Liver (tissue), 9 donors: Measurements from ENCODE around the gene CACNA1F. TPM values are rescaled to one million over a fixed set of nuclear protein-coding genes. Genes with fewer than 3 reads are reported as not detected.

Experiments
- DNase-seq: peaks from one replicate; pipeline ENCODE4 v3.0.0-alpha.2; 2017; ENCODE audit warnings: low spot score
- H3K27ac ChIP-seq, 2 donors: one replicate each; pipeline ENCODE4 v1.7.0; 2013; ENCODE audit warnings: inconsistent platforms in 2 of 2, low read length in 2 of 2, control low read depth in 1 of 2, low read depth in 1 of 2, mild to moderate bottlenecking in 1 of 2
- H3K27me3 ChIP-seq, 4 donors: one replicate each; pipeline versions ENCODE4 v1.6.1 to v1.7.0; 2013; ENCODE audit warnings: low read length in 3 of 4, inconsistent platforms in 1 of 4, mild to moderate bottlenecking in 1 of 4, moderate library complexity in 1 of 4; ENCODE audit not compliant: control insufficient read depth in 4 of 4, insufficient read depth in 4 of 4
- H3K36me3 ChIP-seq, 4 donors: one replicate each; pipeline versions ENCODE4 v1.6.1 to v1.7.0; 2013; ENCODE audit warnings: low read length in 3 of 4, mild to moderate bottlenecking in 3 of 4, low read depth in 1 of 4, moderate library complexity in 1 of 4; ENCODE audit not compliant: control insufficient read depth in 4 of 4, insufficient read depth in 3 of 4
- H3K4me1 ChIP-seq, 4 donors: one replicate each; pipeline versions ENCODE4 v1.6.1 to v1.7.0; 2013; ENCODE audit warnings: low read length in 3 of 4, mild to moderate bottlenecking in 3 of 4, moderate library complexity in 1 of 4; ENCODE audit not compliant: control insufficient read depth in 4 of 4, insufficient read depth in 4 of 4
- H3K4me3 ChIP-seq, 3 donors: one replicate each; pipeline versions ENCODE4 v1.6.1 to v1.7.0; 2013; ENCODE audit warnings: low read length in 3 of 3, control low read depth in 1 of 3, low read depth in 1 of 3, mild to moderate bottlenecking in 1 of 3
- H3K9ac ChIP-seq, 2 donors: one replicate each; pipeline ENCODE4 v1.7.0; 2013; ENCODE audit warnings: low read length in 2 of 2, mild to moderate bottlenecking in 2 of 2, moderate library complexity in 2 of 2, control low read depth in 1 of 2, low read depth in 1 of 2
- H3K9me3 ChIP-seq, 4 donors: one replicate each; pipeline versions ENCODE4 v1.6.1 to v1.7.0; 2013; ENCODE audit warnings: low read length in 3 of 4; ENCODE audit not compliant: control insufficient read depth in 4 of 4
- EGR1 ChIP-seq, 2 donors: IDR thresholded peaks; 2 replicates each; pipeline ENCODE4 v1.6.1; 2016 to 2018; ENCODE audit warnings: antibody characterized with exemption in 2 of 2, low read depth in 2 of 2
- FOXA2 ChIP-seq: IDR thresholded peaks from 2 replicates; pipeline ENCODE4 v1.6.1; 2016; ENCODE audit warnings: antibody characterized with exemption
- GABPA ChIP-seq, 2 donors: IDR thresholded peaks in 1 of 2; conservative IDR thresholded peaks in 1 of 2; 2 replicates each; pipeline ENCODE4 v1.6.1; 2016; ENCODE audit warnings: antibody characterized with exemption in 2 of 2, mild to moderate bottlenecking in 1 of 2, moderate library complexity in 1 of 2
- JUND ChIP-seq, 2 donors: IDR thresholded peaks; 2 replicates each; pipeline ENCODE4 v1.6.1; 2016; ENCODE audit warnings: antibody characterized with exemption in 2 of 2
- MAX ChIP-seq: IDR thresholded peaks from 2 replicates; pipeline ENCODE4 v1.6.1; 2016; ENCODE audit warnings: antibody characterized with exemption
- RXRA ChIP-seq, 2 donors: IDR thresholded peaks; 2 replicates each; pipeline ENCODE4 v1.6.1; 2017 to 2018; ENCODE audit warnings: antibody characterized with exemption in 2 of 2, mild to moderate bottlenecking in 1 of 2
- SP1 ChIP-seq: IDR thresholded peaks from 2 replicates; pipeline ENCODE4 v1.6.1; 2018; ENCODE audit warnings: antibody characterized with exemption, mild to moderate bottlenecking
- YY1 ChIP-seq: IDR thresholded peaks from 2 replicates; pipeline ENCODE4 v1.6.1; 2016; ENCODE audit warnings: antibody characterized with exemption, mild to moderate bottlenecking
- WGBS: extraction: QIAGEN DNeasy Blood & Tissue Kit; methylation state at CpG from one replicate; pipeline ENCODE4 v1.1.7; 2013; 5-methylcytosine and 5-hydroxymethylcytosine counted together
- polyA plus RNA-seq, 2 donors: library from polyadenylated mRNA; stranded (reverse) in 1 of 2; unstranded in 1 of 2; fragments of 200-250 nt in 1 of 2; fragments of >200 nt in 1 of 2; fragmentation: Nextera tagmentation in 1 of 2; extraction: Ambion mirVana in 1 of 2; gene quantifications; one replicate each; pipeline versions ENCODE4 v1.2.1 to v1.2.3, GENCODE V29; 2013 to 2015
- total RNA-seq, 2 donors: library from RNA; depleted of rRNA; stranded (reverse); fragments of >200 nt; gene quantifications; one replicate each; pipeline ENCODE4 v1.2.3, GENCODE V29; 2014
- TF ChIP-seq, protein P1 (sequence below): IDR thresholded peaks from 2 replicates; pipeline ENCODE4 v1.6.1; 2016; ENCODE audit warnings: antibody characterized with exemption
- TF ChIP-seq, protein P2 (sequence below): IDR thresholded peaks from 2 replicates; pipeline ENCODE4 v1.6.1; 2016; ENCODE audit warnings: antibody characterized with exemption, mild to moderate bottlenecking
- TF ChIP-seq, protein P3 (sequence below): IDR thresholded peaks from 2 replicates; pipeline ENCODE4 v1.6.1; 2016; ENCODE audit warnings: antibody characterized with exemption
- donor health status: healthy.
- donor health status: healthy.
- donor health status: healthy.
- donor health status: healthy.
- donor health status: healthy.

CACNA1F gene
- total and polyA plus RNA-seq, 4 donors = 0.03 TPM; not detected in 3

DNA sequence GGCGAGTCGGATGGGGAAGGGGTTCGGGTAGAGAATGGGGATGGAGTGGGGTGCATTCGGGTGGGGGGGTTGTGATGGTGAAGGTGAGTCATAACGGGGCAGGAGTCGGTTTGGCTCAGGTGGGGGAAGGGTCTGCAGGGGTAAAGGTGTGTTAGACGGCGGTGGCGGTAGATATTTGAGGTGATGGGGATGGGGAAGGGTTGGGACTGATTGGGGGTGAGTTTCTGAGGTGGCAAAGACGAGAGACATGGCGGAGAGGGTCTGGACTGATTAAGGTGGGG is 33.9 kb downstream of the CACNA1F start:
- TF ChIP-seq GABPA (IDR thresholded peaks at IDR 0.05 in 1 of 2, conservative IDR thresholded peaks at IDR 0.05 in 1 of 2) (no peak), MAX (no peak), RXRA (IDR thresholded peaks at IDR 0.05) (no peak)
- TF ChIP-seq, protein P1, sequence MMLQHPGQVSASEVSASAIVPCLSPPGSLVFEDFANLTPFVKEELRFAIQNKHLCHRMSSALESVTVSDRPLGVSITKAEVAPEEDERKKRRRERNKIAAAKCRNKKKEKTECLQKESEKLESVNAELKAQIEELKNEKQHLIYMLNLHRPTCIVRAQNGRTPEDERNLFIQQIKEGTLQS = no peak
- no peak overlapping the region for H3K27ac ChIP-seq
- no peaks in the 10 kb centered on the region for H3K27me3 ChIP-seq
- H3K36me3 ChIP-seq = no peaks in the 10 kb centered on the region
- WGBS = 7% methylated on average over 11 of the region's 11 CpGs
- no peak for DNase-seq
- H3K4me1 ChIP-seq = peaks cover 0 to 4% (median 2%) of the 10 kb centered on the region in 4 donors
- no peaks in the 10 kb centered on the region for H3K9me3 ChIP-seq
- H3K4me3 ChIP-seq = no peak overlapping the region
- no peak overlapping the region for H3K9ac ChIP-seq

GRCh38 chrX:49198540-49199314 is 34.4 kb downstream of the CACNA1F start:
- WGBS = 18% methylated on average over 12 of the region's 12 CpGs
- TF ChIP-seq, protein P2, sequence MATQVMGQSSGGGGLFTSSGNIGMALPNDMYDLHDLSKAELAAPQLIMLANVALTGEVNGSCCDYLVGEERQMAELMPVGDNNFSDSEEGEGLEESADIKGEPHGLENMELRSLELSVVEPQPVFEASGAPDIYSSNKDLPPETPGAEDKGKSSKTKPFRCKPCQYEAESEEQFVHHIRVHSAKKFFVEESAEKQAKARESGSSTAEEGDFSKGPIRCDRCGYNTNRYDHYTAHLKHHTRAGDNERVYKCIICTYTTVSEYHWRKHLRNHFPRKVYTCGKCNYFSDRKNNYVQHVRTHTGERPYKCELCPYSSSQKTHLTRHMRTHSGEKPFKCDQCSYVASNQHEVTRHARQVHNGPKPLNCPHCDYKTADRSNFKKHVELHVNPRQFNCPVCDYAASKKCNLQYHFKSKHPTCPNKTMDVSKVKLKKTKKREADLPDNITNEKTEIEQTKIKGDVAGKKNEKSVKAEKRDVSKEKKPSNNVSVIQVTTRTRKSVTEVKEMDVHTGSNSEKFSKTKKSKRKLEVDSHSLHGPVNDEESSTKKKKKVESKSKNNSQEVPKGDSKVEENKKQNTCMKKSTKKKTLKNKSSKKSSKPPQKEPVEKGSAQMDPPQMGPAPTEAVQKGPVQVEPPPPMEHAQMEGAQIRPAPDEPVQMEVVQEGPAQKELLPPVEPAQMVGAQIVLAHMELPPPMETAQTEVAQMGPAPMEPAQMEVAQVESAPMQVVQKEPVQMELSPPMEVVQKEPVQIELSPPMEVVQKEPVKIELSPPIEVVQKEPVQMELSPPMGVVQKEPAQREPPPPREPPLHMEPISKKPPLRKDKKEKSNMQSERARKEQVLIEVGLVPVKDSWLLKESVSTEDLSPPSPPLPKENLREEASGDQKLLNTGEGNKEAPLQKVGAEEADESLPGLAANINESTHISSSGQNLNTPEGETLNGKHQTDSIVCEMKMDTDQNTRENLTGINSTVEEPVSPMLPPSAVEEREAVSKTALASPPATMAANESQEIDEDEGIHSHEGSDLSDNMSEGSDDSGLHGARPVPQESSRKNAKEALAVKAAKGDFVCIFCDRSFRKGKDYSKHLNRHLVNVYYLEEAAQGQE = no peak
- TF ChIP-seq SP1 (no peak), RXRA (IDR thresholded peaks at IDR 0.05) (no peak), FOXA2 (no peak), MAX (no peak), JUND (IDR thresholded peaks at IDR 0.05) (no peak), EGR1 (IDR thresholded peaks at IDR 0.05; ENCODE audit: low read depth in 2 of 2) (no peak), YY1 (no peak)
- TF ChIP-seq, protein P3, sequence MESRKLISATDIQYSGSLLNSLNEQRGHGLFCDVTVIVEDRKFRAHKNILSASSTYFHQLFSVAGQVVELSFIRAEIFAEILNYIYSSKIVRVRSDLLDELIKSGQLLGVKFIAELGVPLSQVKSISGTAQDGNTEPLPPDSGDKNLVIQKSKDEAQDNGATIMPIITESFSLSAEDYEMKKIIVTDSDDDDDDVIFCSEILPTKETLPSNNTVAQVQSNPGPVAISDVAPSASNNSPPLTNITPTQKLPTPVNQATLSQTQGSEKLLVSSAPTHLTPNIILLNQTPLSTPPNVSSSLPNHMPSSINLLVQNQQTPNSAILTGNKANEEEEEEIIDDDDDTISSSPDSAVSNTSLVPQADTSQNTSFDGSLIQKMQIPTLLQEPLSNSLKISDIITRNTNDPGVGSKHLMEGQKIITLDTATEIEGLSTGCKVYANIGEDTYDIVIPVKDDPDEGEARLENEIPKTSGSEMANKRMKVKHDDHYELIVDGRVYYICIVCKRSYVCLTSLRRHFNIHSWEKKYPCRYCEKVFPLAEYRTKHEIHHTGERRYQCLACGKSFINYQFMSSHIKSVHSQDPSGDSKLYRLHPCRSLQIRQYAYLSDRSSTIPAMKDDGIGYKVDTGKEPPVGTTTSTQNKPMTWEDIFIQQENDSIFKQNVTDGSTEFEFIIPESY = no peak
- Histone ChIP-seq H3K4me1 (peaks cover 0 to 4% (median 2%) of the 10 kb centered on the region in 4 donors), H3K9ac (no peak overlapping the region), H3K36me3 (no peaks in the 10 kb centered on the region), H3K4me3 (no peak overlapping the region), H3K27me3 (no peaks in the 10 kb centered on the region), H3K9me3 (no peaks in the 10 kb centered on the region), H3K27ac (no peak overlapping the region)
- DNase-seq = no peak
